Endothelial cell of umbilical vein (primary cell): Measurements from ENCODE around the gene MMP26. TPM values are rescaled to one million over a fixed set of nuclear protein-coding genes. Genes with fewer than 3 reads are reported as not detected.

Source experiments
- BruUV-seq: library from RNA; stranded (reverse); fragments of 400-500 nt; replicated peaks from 2 replicates; lab custom pipeline; 2021; lab: Mats Ljungman, UMichigan
- CTCF ChIA-PET: fragments of 300-600, 350-600 bp; sonication (Branson Sonifier 250); formaldehyde crosslinking; loops from one replicate; lab custom pipeline; 2021; ENCODE audit warnings: antibody characterized with exemption, inconsistent platforms; lab: Charles Lee
- POLR2A ChIA-PET: fragments of 300-600, 350-600 bp; sonication (Branson Sonifier 250); formaldehyde crosslinking; loops from one replicate; lab custom pipeline; 2021; ENCODE audit warnings: antibody characterized with exemption, inconsistent platforms; lab: Charles Lee
- DNase-seq: peaks from one replicate; pipeline ENCODE4 v3.0.0-alpha.2; 2011; ENCODE audit warnings: low read depth, low spot score
- FAIRE-seq: peaks from 2 replicates; lab custom pipeline; 2011; peaks lifted over from hg19 to GRCh38; lab: Jason Lieb, UNC
- H2AFZ ChIP-seq: 2 replicates; pipeline ENCODE4 v1.6.0; 2012; ENCODE audit warnings: low read depth, low read length, control low read depth, inconsistent platforms
- H3K27ac ChIP-seq: 2 replicates; pipeline ENCODE4 v1.5.1; 2011; ENCODE audit warnings: low read depth, mild to moderate bottlenecking, control low read depth, low read length, moderate library complexity; ENCODE audit not compliant: insufficient read depth
- H3K27me3 ChIP-seq, 2 experiments: 2 replicates each; pipeline versions ENCODE4 v1.6.0 to v1.6.1; 2011; ENCODE audit warnings: low read length in 2 of 2, mixed read lengths in 1 of 2; ENCODE audit not compliant: control insufficient read depth in 2 of 2, insufficient read depth in 2 of 2
- H3K36me3 ChIP-seq, 2 experiments: 2 replicates in 1 of 2; 3 replicates in 1 of 2; pipeline ENCODE4 v1.5.1; 2011; ENCODE audit warnings: low read length in 2 of 2, mild to moderate bottlenecking in 1 of 2, moderate library complexity in 1 of 2; ENCODE audit not compliant: control insufficient read depth in 2 of 2, insufficient read depth in 2 of 2; ENCODE audit errors: extremely low read depth in 1 of 2
- H3K4me1 ChIP-seq: 3 replicates; pipeline ENCODE4 v1.5.1; 2011; ENCODE audit warnings: mild to moderate bottlenecking, low read length; ENCODE audit not compliant: control insufficient read depth, insufficient read depth; ENCODE audit errors: extremely low read depth
- H3K4me2 ChIP-seq: 2 replicates; pipeline ENCODE4 v1.6.1; 2011; ENCODE audit warnings: low read length, control low read depth, mixed read lengths; ENCODE audit not compliant: insufficient read depth
- H3K4me3 ChIP-seq, 3 experiments: fragments of 200-600 bp in 1 of 3; sonication (generic), shearing (Covaris generic) in 1 of 3; replicated peaks in 1 of 3; 2 replicates each; pipeline ENCODE4 v1.5.1; 2011 to 2016; ENCODE audit warnings: control low read depth in 3 of 3, low read length in 3 of 3, mild to moderate bottlenecking in 2 of 3, inconsistent platforms in 1 of 3, low read depth in 1 of 3, moderate library complexity in 1 of 3; ENCODE audit not compliant: insufficient read depth in 1 of 3
- H3K79me2 ChIP-seq: 2 replicates; pipeline ENCODE4 v1.6.0; 2012; ENCODE audit warnings: low read length, inconsistent platforms; ENCODE audit not compliant: control insufficient read depth, insufficient read depth
- H3K9ac ChIP-seq: replicated peaks from 2 replicates; pipeline ENCODE3; 2011; ENCODE audit warnings: low read length, control low read depth; ENCODE audit not compliant: insufficient read depth; ENCODE audit errors: extremely low read depth
- H3K9me1 ChIP-seq: replicated peaks from 3 replicates; pipeline ENCODE4 v1.6.0; 2011; ENCODE audit warnings: mild to moderate bottlenecking, low read length; ENCODE audit not compliant: control insufficient read depth, insufficient read depth; ENCODE audit errors: extremely low read depth
- H3K9me3 ChIP-seq: replicated peaks from 2 replicates; pipeline ENCODE4 v1.5.1; 2012; ENCODE audit warnings: low read length, inconsistent platforms; ENCODE audit not compliant: control insufficient read depth, insufficient read depth
- H4K20me1 ChIP-seq: replicated peaks from 2 replicates; pipeline ENCODE3; 2011; ENCODE audit warnings: mild to moderate bottlenecking, low read length; ENCODE audit not compliant: control insufficient read depth, insufficient read depth; ENCODE audit errors: extremely low read depth
- FOS ChIP-seq: IDR thresholded peaks from 2 replicates; pipeline ENCODE4 v1.6.1; 2011; ENCODE audit warnings: mild to moderate bottlenecking, low read length, moderate library complexity, borderline replicate concordance; ENCODE audit not compliant: insufficient read depth
- GATA2 ChIP-seq: IDR thresholded peaks from 2 replicates; pipeline ENCODE4 v1.7.0; 2011; ENCODE audit warnings: low read depth, mild to moderate bottlenecking, moderate library complexity, mixed read lengths, low read length; ENCODE audit not compliant: insufficient read length, insufficient read depth
- JUN ChIP-seq: IDR thresholded peaks from 2 replicates; pipeline ENCODE4 v1.6.1; 2011; ENCODE audit warnings: borderline replicate concordance, low read depth; ENCODE audit not compliant: insufficient read length, insufficient read depth
- MAX ChIP-seq: IDR thresholded peaks from 2 replicates; pipeline ENCODE4 v1.6.1; 2011; ENCODE audit not compliant: insufficient read depth, insufficient read length
- MYC ChIP-seq: IDR thresholded peaks from one replicate; pipeline ENCODE4 v1.6.1; 2011; ENCODE audit warnings: mild to moderate bottlenecking, low read depth, low read length
- POLR2A ChIP-seq: IDR thresholded peaks from 2 replicates; pipeline ENCODE4 v1.6.1; 2012; ENCODE audit warnings: low read depth, mild to moderate bottlenecking, control low read depth, low read length
- POLR2AphosphoS5 ChIP-seq: IDR thresholded peaks from 2 replicates; pipeline ENCODE4 v1.6.1; 2012; ENCODE audit warnings: low read depth, mild to moderate bottlenecking, control low read depth, low read length, moderate library complexity; ENCODE audit not compliant: insufficient read depth
- dilution Hi-C: fragments of 300-500 bp; cut with MboI; formaldehyde crosslinking; loops from one replicate; pipeline ENCODE4 v1.15.0; 2019; ENCODE audit warnings: low sequenced_read_pairs; ENCODE audit not compliant: extremely low pct_ligation_motif_present
- intact Hi-C: fragments of 100-400 bp; cut with micrococcal nuclease; formaldehyde crosslinking; loops from one replicate; pipeline ENCODE4 v1.10.0; 2022
- polyA plus RNA-seq, 4 experiments: library from polyadenylated mRNA; depleted of rRNA in 3 of 4; stranded (reverse) in 3 of 4; unstranded in 1 of 4; fragments of >200 nt; gene quantifications; 2 replicates each; pipeline versions ENCODE4 v1.2.1 to v1.2.3, GENCODE V29; 2011 to 2012; ENCODE audit warnings: missing spikeins in 1 of 4
- total RNA-seq: library from RNA; stranded (reverse); gene quantifications from 2 replicates; pipeline ENCODE4 v1.2.3, GENCODE V29; 2021
- TF ChIP-seq, protein P1 (sequence below), 2 donors: IDR thresholded peaks; 1 replicate in 1 of 2; 2 replicates in 1 of 2; pipeline ENCODE4 v1.5.1; 2011; ENCODE audit warnings: low read length in 2 of 2, mild to moderate bottlenecking in 2 of 2, moderate library complexity in 2 of 2, control low read depth in 1 of 2, inconsistent platforms in 1 of 2, low read depth in 1 of 2; ENCODE audit not compliant: insufficient read depth in 1 of 2; ENCODE audit errors: extremely low read depth in 1 of 2

Gene MMP26
- total and polyA plus RNA-seq, 2 donors (not counting 3 experiments of a cell fraction or from before 2014, with no cell fraction given): not detected

GRCh38 chr11:4677948-4678347 lies 26.6 kb upstream of the MMP26 start:
- ChIA-PET POLR2A (no interaction called here), CTCF (no interaction called here)
- Histone ChIP-seq H2AFZ (no peak overlapping the region), H3K4me3 (no peak overlapping the region), H3K9ac (no peak overlapping the region), H3K27ac (no peak overlapping the region), H3K4me2 (no peak overlapping the region), H3K9me3 (no peaks in the 10 kb centered on the region), H3K79me2 (no peaks in the 10 kb centered on the region), H3K27me3 (no peaks in the 10 kb centered on the region), H3K4me1 (no peaks in the 10 kb centered on the region), H4K20me1 (no peaks in the 10 kb centered on the region), H3K36me3 (no peaks in the 10 kb centered on the region), H3K9me1 (no peaks in the 10 kb centered on the region)
- FAIRE-seq (no peak), DNase-seq (no peak)
- no TSS peak for BruUV-seq
- intact Hi-C loops (no loop called here), dilution Hi-C loops (no loop called here)
- no peak for TF ChIP-seq MYC
- TF ChIP-seq MAX: no peak
- TF ChIP-seq FOS: no peak
- no peak for TF ChIP-seq POLR2AphosphoS5
- no peak for TF ChIP-seq POLR2A
- no peak for TF ChIP-seq GATA2

GRCh38 chr11:4680341-4680740 lies 24.2 kb upstream of the MMP26 start:
- TF ChIP-seq POLR2AphosphoS5 (no peak), JUN (no peak), MAX (no peak), GATA2 (no peak)
- TF ChIP-seq, protein P1, sequence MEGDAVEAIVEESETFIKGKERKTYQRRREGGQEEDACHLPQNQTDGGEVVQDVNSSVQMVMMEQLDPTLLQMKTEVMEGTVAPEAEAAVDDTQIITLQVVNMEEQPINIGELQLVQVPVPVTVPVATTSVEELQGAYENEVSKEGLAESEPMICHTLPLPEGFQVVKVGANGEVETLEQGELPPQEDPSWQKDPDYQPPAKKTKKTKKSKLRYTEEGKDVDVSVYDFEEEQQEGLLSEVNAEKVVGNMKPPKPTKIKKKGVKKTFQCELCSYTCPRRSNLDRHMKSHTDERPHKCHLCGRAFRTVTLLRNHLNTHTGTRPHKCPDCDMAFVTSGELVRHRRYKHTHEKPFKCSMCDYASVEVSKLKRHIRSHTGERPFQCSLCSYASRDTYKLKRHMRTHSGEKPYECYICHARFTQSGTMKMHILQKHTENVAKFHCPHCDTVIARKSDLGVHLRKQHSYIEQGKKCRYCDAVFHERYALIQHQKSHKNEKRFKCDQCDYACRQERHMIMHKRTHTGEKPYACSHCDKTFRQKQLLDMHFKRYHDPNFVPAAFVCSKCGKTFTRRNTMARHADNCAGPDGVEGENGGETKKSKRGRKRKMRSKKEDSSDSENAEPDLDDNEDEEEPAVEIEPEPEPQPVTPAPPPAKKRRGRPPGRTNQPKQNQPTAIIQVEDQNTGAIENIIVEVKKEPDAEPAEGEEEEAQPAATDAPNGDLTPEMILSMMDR (IDR thresholded peaks at IDR 0.05; ENCODE audit: extremely low read depth in 1 of 2, insufficient read depth in 1 of 2, low read depth in 1 of 2, low read length in 2 of 2): no peak
- Histone ChIP-seq H3K27me3 (no peaks in the 10 kb centered on the region), H3K9me1 (no peaks in the 10 kb centered on the region), H3K36me3 (no peaks in the 10 kb centered on the region), H3K9ac (no peak overlapping the region), H3K4me1 (no peaks in the 10 kb centered on the region), H3K4me2 (no peak overlapping the region), H3K27ac (no peak overlapping the region), H3K79me2 (no peaks in the 10 kb centered on the region), H3K9me3 (no peaks in the 10 kb centered on the region), H2AFZ (no peak overlapping the region), H3K4me3 (no peak overlapping the region), H4K20me1 (no peaks in the 10 kb centered on the region)
- DNase-seq: no peak
- intact Hi-C loops (no loop called here), dilution Hi-C loops (no loop called here)
- BruUV-seq: no TSS peak
- ChIA-PET POLR2A (no interaction called here), CTCF (no interaction called here)
- no peak for FAIRE-seq
